ENCODE results near the gene TBC1D1.

DNA sequence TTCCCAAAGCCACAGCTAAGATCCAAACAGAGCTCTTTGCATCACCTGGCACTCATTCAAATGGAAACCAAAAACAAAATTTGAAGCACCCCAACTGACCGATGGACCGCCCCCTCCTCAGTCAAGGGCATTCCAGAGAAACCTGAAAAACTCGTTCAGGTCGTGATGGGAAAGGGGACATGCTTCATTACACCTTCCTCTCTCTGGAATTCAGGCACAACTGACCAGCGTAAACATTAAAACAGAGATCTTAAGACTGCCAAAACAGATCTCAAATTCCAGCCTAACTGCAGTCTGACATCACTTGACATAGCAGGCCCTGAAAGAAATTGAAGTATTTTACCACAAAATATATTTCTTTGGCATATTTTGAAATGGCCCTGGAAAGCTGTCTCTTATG, 97.8 kb downstream of the TBC1D1 start:
- no peak for TF ChIP-seq POLR2A (IDR thresholded peaks at IDR 0.05)
- TF ChIP-seq, protein P1, sequence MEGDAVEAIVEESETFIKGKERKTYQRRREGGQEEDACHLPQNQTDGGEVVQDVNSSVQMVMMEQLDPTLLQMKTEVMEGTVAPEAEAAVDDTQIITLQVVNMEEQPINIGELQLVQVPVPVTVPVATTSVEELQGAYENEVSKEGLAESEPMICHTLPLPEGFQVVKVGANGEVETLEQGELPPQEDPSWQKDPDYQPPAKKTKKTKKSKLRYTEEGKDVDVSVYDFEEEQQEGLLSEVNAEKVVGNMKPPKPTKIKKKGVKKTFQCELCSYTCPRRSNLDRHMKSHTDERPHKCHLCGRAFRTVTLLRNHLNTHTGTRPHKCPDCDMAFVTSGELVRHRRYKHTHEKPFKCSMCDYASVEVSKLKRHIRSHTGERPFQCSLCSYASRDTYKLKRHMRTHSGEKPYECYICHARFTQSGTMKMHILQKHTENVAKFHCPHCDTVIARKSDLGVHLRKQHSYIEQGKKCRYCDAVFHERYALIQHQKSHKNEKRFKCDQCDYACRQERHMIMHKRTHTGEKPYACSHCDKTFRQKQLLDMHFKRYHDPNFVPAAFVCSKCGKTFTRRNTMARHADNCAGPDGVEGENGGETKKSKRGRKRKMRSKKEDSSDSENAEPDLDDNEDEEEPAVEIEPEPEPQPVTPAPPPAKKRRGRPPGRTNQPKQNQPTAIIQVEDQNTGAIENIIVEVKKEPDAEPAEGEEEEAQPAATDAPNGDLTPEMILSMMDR (IDR thresholded peaks at IDR 0.05), result no peak

All from body of pancreas (tissue), 4 donors.